Activated CD8-positive, alpha-beta memory T cell treated with anti-CD3 and anti-CD28 coated beads for 4 hours (primary cell): ENCODE measurements around the gene AFF1.

Experiments
- DNase-seq, 2 donors: peaks; one replicate each; pipeline ENCODE4 v3.0.0-alpha.2; 2020; ENCODE audit warnings: low read depth in 2 of 2

AFF1 gene

DNA sequence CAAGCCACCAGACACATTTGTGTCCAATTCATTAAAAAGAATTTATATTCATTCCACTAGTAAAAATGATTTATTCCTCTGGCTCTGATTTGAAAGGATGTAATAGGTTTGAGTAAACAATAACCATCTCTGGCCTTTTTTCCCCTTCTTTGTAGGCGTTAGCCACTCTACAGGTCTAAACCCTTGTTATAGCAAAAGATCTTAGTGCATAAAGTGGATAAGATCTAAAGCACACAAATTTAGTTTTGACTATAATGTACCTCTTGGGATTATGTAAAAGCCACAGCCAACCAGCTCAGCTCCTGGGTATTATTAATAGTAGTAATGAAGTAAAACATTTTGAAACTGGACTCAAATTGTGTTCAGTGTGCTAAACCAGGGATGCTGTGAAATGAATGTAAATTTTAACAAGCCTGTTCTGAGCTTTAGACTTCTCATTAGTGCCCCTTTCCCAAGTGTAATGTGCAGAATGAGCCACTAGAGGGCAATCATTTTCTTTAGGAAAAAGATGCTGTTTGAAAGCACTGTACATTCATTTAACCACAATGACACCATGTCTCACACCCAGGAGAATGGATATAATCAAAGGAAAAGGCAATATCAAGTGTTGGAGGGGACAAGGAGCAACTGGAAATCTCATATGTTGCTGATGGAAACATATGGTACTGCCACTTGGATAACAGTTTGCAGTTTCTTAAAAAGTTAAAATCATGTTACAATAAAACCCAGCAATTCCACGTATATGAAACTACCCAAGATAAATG is 215.9 kb downstream of the AFF1 start:
- peak; percentile 4 for DNase-seq

DNA sequence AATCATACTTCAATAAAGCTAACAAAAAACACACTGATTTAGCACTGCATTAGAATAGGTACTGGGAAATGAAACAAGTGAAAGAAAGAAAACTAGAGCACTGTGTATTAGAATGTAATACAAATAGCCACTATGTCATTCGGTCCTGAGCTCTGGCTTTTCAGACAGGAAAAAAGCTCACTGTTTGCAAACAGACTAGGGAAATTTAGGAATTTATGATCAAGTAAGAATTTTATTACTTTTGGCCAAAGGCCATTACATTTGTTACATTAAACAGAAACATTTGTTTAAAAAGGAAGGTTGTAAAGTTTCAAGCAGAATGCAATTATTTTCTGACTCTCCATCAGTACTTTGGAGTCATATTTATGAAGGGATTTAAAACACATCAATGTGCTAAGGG is 216.9 kb downstream of the AFF1 start:
- DNase-seq, result no peak

DNA sequence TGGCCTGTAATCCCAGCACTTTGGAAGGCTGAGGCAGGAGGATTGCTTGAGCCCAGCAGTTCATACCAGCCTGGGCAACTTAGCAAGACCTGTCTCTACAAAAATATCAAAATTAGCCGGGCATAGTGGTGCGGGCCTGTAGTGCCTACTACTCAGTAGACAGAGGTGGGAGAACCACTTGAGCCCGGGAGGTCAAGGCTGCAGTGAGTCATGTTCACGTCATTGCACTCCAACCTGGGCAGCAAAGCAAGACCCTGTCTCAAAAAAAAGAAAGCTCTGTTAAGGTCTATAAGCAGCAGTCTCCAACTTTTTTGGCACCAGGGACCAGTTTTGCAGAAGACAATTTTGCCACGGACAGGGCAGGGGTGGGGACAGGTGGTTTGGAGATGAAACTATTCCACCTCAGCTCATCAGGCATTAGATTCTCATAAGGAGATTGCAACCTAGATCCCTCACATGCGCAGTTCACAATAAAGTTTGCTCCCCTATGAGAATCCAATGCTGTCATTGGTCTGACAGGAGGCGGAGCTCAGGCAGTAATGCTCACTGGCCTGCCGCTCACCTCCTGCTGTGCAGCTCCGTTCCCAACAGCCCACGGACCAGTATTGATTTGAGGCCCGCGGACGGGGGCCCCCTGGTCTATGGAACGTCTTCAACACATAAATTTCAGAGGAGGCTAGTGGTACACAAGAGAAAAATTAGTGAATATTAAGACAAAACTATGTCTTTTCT is 217.7 kb downstream of the AFF1 start:
- DNase-seq, result no peak

DNA sequence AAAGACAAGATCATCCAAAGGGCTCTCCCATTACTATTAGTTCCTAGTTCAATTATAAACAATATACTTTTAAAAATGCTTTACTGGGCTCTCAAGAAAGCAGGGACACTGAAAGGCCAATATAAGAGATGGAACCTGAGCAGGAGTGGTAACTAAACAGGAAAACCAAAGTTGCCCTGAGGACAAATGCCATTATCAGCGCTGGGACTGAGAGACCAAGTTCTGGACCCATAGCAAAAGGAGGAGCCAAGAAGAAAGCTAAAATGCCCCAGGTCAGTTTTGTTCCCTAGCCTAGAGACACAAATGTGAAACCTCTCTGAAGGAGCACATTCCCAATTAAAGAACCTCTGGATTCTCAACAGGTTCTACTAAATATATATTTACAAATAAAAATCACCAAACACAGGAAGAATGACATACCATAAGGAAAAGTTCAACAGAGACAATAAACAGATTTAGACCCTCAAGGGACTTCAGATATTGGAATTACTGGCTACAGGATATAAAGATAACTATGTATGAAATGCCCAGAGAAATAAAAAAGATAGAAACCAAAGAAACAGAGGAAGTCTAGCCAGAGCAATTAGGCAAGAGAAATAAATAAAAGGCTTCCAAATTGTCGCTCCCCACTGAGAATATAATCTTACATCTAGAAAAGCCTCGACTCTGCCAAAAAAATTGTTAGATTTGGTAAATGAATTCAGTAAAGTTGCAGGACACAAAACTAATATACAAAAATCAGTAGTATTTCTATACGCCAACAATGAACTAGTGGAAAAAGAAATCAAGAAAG is 218.5 kb downstream of the AFF1 start:
- no peak for DNase-seq

DNA sequence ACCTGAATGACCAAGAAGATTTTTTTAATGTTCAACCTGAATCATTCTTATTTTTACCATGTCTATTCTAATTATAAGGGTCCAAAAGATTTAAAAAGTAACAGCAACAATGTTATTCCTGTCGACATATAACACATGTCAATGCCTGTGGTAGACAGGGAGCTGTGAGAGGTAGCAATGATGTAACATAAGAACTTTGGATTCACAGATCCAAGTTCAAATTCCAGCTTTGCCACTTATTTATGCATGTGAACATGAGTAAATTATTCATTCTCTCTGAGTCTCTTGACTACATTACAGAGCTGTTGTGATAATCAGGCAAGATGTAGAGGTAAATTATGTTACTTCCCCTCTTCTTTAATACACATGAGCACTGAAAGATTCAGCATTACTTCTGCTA is 231.1 kb downstream of the AFF1 start:
- no peak for DNase-seq

DNA sequence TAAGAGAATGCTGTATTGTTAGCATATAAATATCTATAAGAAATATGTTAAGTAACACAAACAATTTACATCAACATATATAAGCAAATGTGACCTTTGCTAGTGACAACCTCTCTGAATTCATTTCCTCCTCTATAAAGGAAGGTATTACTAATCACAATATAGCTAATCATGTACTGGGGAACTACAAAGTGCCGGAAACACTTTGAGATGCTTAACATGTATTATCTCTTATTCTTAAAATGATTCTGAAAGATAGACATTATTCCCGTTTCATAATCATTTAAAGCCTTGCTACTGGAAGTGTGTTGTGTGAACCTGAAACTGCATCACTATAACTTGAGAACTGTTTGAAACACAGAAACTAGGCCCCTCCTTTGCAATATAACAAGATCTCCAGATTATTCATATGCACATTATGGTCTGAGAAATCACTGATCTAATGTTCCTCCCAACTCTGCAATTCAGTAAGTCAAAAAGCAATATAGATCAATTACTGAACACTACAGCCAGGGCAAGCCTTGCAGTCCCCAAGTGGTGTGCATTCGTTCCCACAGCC is 231.6 kb downstream of the AFF1 start:
- no peak for DNase-seq

DNA sequence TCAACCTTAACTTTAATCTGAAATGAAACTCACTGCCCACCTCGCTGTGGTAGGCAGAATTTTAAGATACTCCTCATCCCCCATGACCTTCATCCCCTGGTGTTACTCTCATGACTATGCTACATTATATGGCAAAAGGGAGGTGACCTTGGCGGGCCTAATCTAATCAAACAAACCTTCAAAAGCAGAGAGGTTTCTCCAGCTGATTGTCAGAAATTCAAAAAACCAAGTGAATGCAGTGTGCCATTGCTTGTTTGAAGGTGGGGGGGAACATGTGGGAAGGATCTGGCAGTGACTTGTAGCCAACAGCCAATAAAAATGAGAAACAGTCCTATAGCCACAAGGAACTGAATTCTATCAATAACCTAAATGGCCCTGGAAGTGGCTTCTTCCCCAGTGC is 237.1 kb downstream of the AFF1 start:
- DNase-seq, result no peak

DNA sequence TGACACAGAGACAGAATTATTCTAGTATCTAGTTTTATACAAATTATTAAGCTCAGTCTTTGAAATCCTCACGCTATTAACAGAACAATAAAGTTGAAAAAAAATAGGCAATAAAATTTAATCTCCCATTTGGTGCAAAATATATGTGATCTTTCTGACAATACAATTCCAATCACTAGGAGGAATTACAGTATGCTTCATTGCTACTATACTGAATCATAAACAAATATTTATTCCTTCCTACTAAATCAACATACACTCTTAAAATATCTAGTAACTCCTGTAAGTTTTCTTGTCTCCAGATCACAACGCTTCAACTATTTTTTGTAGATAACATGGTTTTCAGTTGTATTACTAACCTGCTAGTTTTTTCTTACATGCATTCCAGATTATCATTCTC is 239.9 kb downstream of the AFF1 start:
- no peak for DNase-seq

DNA sequence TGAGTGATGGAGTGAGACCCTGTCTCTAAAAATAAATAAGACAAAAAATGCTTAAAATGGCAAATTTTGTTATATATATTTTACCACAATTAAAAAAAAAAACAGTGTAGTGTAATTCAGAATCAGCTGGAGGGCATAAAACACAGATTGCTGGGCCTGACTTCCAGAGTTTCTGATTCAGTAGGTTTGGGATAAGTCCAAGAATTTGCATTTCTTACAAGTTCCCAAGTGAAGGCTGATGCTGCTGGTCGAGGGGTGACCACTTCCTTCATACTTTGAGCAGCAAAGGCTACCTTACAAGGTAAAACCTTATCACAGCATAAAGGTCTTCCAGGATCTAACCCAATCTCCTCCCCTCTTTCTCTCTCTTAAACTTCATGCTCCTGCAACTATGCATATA is 244.9 kb downstream of the AFF1 start:
- DNase-seq, result no peak

DNA sequence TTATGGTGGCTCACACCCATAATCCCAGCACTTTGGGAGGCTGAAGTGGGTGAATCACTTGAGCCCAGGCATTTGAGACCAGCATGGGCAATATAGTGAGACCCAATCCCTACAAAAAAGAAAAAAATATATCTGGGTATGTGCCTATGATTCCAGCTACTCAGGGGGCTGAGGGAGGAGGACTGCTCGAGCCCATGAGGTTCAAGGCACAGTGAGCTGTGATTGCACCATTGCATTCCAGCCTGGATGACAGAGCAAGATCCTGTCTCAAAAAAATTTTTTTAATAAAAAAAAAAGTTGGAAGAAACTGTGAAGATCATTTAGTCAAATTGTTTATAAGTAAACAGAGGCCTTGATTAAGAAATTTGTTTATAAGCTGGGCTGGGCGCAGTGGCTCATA is 246.0 kb downstream of the AFF1 start:
- no peak for DNase-seq

DNA sequence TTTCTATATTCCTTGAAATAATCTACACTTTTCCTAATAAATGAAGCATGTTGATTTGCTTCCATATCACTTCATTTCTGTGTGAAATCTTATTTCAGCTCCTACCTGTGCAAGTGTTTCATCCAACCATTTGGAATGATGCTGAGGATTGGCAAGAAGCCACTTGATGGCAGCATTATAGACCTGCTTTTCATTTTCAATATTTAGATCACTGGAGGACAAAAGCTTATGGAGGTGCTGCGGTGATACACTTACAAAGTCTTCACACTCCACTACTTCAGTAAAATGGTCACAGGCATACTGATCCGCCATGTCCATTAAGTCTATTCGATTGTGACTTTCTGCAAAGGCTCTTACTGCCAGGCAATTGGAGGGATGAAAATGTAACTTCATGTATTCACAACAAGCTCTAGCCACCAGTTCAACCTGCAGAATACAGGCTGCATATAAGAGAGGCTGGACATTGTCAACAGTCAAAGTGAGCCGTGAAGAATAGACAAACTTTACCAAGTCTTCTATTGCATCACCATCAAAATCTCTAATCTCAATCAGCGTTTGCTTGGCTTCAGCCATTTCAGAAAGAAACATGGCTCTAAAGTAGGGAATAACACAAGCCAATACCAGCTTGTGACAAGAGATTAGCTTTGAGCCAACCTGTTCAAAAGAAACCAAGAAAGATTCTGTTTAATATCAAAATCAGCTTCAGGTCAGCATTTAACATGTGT is 250.5 kb downstream of the AFF1 start:
- no peak for DNase-seq

DNA sequence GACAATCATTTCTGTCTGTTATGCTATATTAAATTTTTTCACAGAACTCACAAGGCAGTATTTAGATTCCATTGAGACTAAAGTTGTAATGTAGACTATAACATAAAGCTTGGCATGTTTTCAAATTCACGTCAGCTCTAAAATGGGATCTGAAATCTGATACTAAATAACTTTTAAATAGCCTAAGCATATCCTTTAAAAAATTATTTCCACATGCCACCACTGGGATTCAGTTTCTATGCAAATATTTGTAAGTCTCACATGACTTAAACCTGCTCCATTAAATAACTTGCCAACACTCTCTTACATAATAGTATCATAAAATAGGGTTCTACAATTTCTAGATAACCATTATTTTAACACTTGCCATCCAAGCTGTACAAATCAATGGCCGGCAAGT is 253.2 kb downstream of the AFF1 start:
- DNase-seq, result no peak

DNA sequence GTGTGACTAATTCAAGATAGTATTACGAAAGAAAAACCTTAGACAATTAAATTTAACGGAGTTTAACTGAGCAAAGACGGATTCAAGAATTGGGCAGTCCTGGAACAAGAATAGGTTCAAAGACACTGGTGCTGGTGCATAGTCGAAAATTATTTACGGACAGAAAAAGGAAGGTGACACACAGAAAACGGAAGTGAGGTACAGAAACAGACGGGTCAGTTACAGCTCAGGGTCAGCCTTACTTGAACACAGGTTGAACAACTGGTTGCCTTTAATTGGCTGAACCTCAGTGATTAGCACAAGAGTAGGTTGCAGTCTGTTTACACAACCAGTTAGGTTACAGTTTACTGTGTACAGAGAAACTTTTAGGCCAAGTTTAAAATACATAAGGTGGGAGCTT is 254.1 kb downstream of the AFF1 start:
- DNase-seq, result no peak
